Choroid plexus epithelial cell (primary cell): ENCODE measurements around the gene NBPF11.
"Not testable (repeated sequence)": the region's sequence is repeated elsewhere in the genome, so short reads cannot be mapped to it uniquely, and the experiment has no call there.

Source experiments
- DNase-seq: peaks from one replicate; pipeline ENCODE4 v3.0.0-alpha.2; 2010; ENCODE audit warnings: low read depth
- H3K4me3 ChIP-seq: 2 replicates; pipeline ENCODE4 v1.5.1; 2011; ENCODE audit warnings: low read depth, mild to moderate bottlenecking, control low read depth, low read length, moderate library complexity
- TF ChIP-seq, protein P1 (sequence below): conservative IDR thresholded peaks from 2 replicates; pipeline ENCODE4 v1.5.1; 2011; ENCODE audit warnings: low read depth, mild to moderate bottlenecking, control low read depth, inconsistent platforms, low read length, moderate library complexity

Gene NBPF11, protein sequence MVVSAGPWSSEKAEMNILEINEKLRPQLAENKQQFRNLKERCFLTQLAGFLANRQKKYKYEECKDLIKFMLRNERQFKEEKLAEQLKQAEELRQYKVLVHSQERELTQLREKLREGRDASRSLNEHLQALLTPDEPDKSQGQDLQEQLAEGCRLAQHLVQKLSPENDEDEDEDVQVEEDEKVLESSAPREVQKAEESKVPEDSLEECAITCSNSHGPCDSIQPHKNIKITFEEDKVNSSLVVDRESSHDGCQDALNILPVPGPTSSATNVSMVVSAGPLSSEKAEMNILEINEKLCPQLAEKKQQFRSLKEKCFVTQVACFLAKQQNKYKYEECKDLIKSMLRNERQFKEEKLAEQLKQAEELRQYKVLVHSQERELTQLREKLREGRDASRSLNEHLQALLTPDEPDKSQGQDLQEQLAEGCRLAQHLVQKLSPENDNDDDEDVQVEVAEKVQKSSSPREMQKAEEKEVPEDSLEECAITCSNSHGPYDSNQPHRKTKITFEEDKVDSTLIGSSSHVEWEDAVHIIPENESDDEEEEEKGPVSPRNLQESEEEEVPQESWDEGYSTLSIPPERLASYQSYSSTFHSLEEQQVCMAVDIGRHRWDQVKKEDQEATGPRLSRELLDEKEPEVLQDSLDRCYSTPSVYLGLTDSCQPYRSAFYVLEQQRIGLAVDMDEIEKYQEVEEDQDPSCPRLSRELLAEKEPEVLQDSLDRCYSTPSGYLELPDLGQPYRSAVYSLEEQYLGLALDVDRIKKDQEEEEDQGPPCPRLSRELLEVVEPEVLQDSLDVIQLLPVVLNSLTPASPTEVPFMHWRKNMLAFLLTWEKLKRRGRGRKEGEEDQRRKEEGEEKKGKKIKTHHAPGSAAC

GRCh38 chr1:148151911-148152656 lies at the start of gene NBPF11:
Gene NBPF11 (minus strand): TSS chr1:148152281. CDS start chr1:148127003, 25,278 bp downstream.
- peak; percentile 81 for DNase-seq
- H3K4me3 ChIP-seq, result peak within 1 kb of the TSS; percentile 64

- H3K4me3 ChIP-seq, DNase-seq: not testable (repeated sequence)
These were observed 45.3 kb upstream of the NBPF11 start for GRCh38 chr1:148197396-148197795.

DNA sequence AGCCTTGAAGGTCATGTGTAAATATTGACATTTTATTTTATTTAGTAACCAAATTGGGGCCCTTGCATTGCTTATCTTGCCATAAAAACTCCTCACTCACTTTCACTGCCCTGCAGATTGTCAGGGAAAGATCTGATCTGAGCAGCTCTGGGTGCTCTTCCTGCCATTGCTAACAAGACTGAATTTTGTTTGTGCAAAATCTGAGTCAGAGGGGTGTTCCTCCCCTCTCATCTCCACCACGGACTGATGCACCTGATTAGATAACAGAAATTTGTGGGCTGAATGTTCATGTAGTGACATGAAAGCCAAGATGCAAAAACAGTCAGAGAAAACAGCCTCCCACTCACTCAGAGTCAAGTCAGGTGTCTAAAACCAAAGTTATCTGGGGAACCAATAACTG lies 44.9 kb upstream of the NBPF11 start:
- DNase-seq, result not testable (repeated sequence)

DNA sequence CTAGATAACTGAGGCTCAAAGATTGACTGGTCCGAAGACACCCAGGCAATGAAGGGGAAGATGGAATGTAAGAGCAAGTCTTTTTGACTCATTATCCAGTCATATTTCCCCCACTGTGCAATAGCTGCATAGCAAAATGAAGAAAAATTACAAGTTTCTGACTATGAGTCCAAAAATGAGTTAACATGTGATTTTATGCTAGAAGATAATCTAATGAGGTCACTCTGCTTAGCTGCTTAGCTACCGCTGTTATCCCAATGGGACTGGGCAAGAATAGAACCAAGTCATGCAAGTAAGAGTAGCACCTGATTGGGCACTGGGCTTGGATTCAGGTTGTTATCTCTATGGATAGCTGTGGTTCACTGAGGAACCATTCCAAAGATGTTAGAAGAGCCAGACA lies 43.0 kb upstream of the NBPF11 start:
- DNase-seq, H3K4me3 ChIP-seq: not testable (repeated sequence)

More for the DNA sequence above, 44.9 kb upstream of the NBPF11 start:
- not testable (repeated sequence) for H3K4me3 ChIP-seq

DNA sequence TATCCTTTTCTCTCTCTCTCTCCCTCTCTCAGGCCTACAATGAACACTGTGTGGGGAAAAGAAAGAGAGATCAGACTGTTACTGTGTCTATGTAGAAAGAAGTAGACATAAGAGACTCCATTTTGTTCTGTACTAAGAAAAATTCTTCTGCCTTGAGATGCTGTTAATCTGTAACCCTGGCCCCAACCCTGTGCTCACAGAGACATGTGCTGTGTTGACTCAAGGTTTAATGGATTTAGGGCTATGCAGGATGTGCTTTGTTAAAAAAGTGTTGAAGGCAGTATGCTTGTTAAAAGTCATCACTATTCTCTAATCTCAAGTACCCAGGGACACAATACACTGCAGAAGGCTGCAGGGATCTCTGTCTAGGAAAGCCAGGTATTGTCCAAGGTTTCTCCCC lies 36.7 kb upstream of the NBPF11 start:
- not testable (repeated sequence) for H3K4me3 ChIP-seq, DNase-seq

GRCh38 chr1:148178682-148179081 lies 26.6 kb upstream of the NBPF11 start:
- H3K4me3 ChIP-seq, DNase-seq: not testable (repeated sequence)

DNA sequence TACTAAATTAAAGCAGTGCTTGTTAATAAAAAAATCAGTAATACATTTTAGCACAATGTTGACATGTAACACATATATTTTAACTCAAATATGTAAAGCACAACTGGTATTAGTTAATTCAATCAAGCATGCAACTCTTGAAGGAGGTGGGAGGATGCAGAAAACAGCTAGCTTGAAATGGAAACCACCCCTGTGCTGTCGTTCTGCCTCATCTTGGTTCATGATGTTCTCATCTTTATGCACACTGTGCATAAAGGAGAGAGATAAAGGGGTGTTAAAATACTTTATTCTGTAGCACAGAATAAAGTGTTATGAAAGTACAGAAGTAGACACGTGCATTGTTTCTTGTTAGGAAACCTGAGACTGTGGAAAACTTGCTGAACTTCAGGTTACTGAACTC lies 23.3 kb upstream of the NBPF11 start:
- not testable (repeated sequence) for H3K4me3 ChIP-seq, DNase-seq

DNA sequence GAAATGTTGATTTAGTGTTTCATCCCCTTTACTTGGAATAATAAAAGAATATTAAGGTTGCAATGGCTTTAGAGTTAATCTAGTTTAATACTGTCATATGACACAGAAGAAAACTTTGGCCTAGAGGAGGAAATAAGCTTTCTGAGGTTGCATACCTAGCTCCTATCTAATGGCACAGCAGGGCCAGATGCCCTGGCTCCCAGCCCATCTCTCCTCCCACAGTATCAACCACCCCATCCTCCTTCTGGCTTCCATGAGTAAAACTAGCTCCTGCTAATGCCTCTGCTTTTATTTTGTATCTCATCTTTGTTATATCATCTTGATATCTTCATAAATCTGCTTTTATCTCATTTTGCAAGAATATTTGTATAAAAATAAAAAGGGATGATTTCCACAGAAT lies 19.9 kb upstream of the NBPF11 start:
- DNase-seq, result not testable (repeated sequence)

DNA sequence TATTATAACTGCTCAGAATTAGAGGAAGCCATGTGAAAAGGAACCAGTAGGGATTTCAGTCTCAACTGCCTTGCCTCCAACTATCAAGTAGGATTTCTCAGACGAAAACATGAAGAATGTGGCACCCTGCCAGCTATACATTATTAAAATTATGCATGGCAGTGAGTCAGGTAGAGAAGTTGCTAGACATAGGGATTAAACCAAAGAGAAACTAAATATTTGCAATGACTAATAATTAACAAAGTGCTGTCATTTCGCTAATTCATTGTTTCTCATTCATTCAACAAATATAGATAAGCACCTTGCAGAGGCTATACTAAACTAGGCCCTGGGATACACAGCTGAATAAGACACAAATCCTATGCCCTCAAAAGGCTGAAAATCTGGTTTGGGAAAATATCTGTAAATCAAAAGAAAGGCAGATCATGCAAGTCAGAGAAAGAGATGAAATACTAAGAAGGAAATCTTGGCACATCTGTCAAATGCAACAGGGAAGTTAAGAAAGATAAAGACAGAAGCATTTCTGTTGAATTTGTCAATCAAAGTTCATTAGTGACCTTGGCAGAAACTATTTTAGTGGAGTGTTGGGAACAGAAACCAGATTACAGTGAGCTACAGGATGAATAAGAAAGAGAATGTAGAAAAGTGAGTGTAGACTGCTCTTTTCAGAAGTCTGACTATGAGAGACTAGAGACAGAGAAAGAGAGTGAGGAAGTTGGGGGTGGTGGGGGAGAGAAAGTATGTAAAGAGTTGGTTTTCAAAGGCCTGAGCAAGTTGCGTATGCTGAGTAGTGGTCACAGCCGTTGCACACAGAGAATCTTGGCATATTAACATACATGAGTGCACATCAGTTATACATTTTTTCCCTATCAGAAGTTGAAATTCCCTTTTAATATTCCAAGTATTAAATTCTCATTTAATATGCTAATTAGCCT lies 14.7 kb upstream of the NBPF11 start:
- no peak for DNase-seq
- H3K4me3 ChIP-seq, result no peak overlapping the region
- TF ChIP-seq, protein P1, sequence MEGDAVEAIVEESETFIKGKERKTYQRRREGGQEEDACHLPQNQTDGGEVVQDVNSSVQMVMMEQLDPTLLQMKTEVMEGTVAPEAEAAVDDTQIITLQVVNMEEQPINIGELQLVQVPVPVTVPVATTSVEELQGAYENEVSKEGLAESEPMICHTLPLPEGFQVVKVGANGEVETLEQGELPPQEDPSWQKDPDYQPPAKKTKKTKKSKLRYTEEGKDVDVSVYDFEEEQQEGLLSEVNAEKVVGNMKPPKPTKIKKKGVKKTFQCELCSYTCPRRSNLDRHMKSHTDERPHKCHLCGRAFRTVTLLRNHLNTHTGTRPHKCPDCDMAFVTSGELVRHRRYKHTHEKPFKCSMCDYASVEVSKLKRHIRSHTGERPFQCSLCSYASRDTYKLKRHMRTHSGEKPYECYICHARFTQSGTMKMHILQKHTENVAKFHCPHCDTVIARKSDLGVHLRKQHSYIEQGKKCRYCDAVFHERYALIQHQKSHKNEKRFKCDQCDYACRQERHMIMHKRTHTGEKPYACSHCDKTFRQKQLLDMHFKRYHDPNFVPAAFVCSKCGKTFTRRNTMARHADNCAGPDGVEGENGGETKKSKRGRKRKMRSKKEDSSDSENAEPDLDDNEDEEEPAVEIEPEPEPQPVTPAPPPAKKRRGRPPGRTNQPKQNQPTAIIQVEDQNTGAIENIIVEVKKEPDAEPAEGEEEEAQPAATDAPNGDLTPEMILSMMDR, result no peak

More for the DNA sequence above, 19.9 kb upstream of the NBPF11 start:
- not testable (repeated sequence) for H3K4me3 ChIP-seq

DNA sequence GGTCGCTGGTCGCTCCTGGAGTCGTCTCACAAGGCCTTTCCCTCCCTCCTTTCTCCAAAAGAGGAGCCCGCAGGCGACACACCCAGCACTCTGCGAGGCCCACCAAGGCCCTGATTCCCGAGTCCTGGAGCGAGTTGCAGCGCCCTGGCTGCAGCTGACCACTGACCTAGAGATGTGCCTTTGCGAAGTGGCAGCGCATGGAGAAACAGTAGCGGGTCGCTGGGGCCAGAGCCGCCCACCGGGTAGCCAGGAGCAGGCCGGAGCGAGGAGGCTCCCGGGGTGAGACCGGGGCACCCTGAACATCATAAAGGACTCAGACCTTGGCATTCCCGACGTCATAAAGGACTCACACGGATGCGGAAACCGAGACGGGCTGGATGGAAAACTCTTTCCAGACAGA lies 10.3 kb upstream of the NBPF11 start:
- DNase-seq, result no peak
- H3K4me3 ChIP-seq, result no peak overlapping the region
- TF ChIP-seq, protein P1, result no peak
